Adrenal gland (tissue), 12 donors: ENCODE data around the gene IQCN. TPM values are rescaled to one million over a fixed set of nuclear protein-coding genes. Genes with fewer than 3 reads are reported as not detected.

Source experiments
- DNase-seq, 7 donors: peaks; one replicate each; pipeline ENCODE4 v3.0.0-alpha.2; 2019 to 2020
- H3K27ac ChIP-seq, 5 donors: fragments of 200-600 bp; sonication (generic) in 4 of 5; 1 replicate in 3 of 5; 2 replicates in 2 of 5; pipeline versions ENCODE4 v1.5.1 to v1.8.0; 2016 to 2020; ENCODE audit warnings: mild to moderate bottlenecking in 1 of 5
- H3K27me3 ChIP-seq: fragments of 200-600 bp; 2 replicates; pipeline ENCODE4 v1.8.0; 2021
- H3K36me3 ChIP-seq, 2 donors: fragments of 200-600 bp; replicated peaks in 1 of 2; 1 replicate in 1 of 2; 2 replicates in 1 of 2; pipeline versions ENCODE4 v1.5.1 to v1.8.0; 2018 to 2022
- H3K4me1 ChIP-seq, 2 donors: fragments of 200-600 bp; replicated peaks in 1 of 2; 1 replicate in 1 of 2; 2 replicates in 1 of 2; pipeline versions ENCODE4 v1.5.1 to v1.8.0; 2018 to 2021
- H3K4me3 ChIP-seq, 4 donors: fragments of 200-600 bp; sonication (generic) in 3 of 4; one replicate each; pipeline ENCODE4 v1.5.1; 2016 to 2018
- H3K9me3 ChIP-seq, 3 donors: fragments of 200-600 bp; sonication (generic) in 1 of 3; replicated peaks in 1 of 3; 1 replicate in 2 of 3; 2 replicates in 1 of 3; pipeline versions ENCODE4 v1.5.1 to v1.8.0; 2016 to 2021
- POLR2A ChIP-seq, 2 donors: fragments of 450-650 bp; IDR thresholded peaks; one replicate each; pipeline ENCODE4 v1.6.1; 2017; ENCODE audit warnings: antibody characterized with exemption in 2 of 2, mild to moderate bottlenecking in 2 of 2, moderate library complexity in 1 of 2
- WGBS, 4 donors: extraction: QIAGEN DNeasy Blood & Tissue Kit in 2 of 4; methylation state at CpG; one replicate each; pipeline versions ENCODE4 v1.1.5 to v1.1.7; 2013 to 2017; 5-methylcytosine and 5-hydroxymethylcytosine counted together
- intact Hi-C, 2 donors: fragments of 100-400 bp; cut with DNase I; formaldehyde crosslinking; loops; one replicate each; pipeline versions ENCODE4 v1.14.1 to v1.15.0; 2022 to 2023
- polyA plus RNA-seq, 3 donors: library from polyadenylated mRNA; stranded (reverse); fragments of 200-250 nt in 2 of 3; fragments of 350-450 nt in 1 of 3; fragmentation: Illumina TruSeq in 1 of 3; extraction: RNeasy Lipid Tissue Mini Kit (QIAGEN cat#74804) in 1 of 3; gene quantifications; one replicate each; pipeline ENCODE4 v1.2.3, GENCODE V29; 2013 to 2014
- total RNA-seq, 9 donors: library from RNA; depleted of rRNA in 4 of 9; stranded (reverse); fragments of >200 nt in 4 of 9; fragments of 120-200 nt in 1 of 9; fragmentation: NEBNext Ultra II Directional in 1 of 9; extraction: Animal tissue kit (Norgen Biotek cat#: 25700) in 1 of 9; gene quantifications; one replicate each; pipeline versions ENCODE4 v1.1.0 to v1.2.4, GENCODE V29; 2013 to 2023
- TF ChIP-seq, protein P1 (sequence below), 6 experiments: fragments of 450-650 bp in 4 of 6; fragments of 200-600 bp in 2 of 6; sonication (generic) in 1 of 6; IDR thresholded peaks; 1 replicate in 5 of 6; 2 replicates in 1 of 6; pipeline versions ENCODE4 v1.5.1 to v1.8.0; 2016 to 2021; ENCODE audit warnings: antibody characterized with exemption in 6 of 6, mild to moderate bottlenecking in 2 of 6, moderate library complexity in 1 of 6
- donor health status: healthy with polysubstance abuse.
- donor health status: Bipolar disorder and iron deficiency.
- donor health status: DM: yes; HTN: yes; CAD: no.
- donor health status: DM: no; HTN: no; CAD: no.
- donor health status: DM: no; HTN: no; CAD: no.
- donor health status: DM: yes; HTN: yes; CAD: no.

IQCN gene
- total and polyA plus RNA-seq, 12 donors, result 0.30 to 45.2 (median 2.8) TPM

DNA sequence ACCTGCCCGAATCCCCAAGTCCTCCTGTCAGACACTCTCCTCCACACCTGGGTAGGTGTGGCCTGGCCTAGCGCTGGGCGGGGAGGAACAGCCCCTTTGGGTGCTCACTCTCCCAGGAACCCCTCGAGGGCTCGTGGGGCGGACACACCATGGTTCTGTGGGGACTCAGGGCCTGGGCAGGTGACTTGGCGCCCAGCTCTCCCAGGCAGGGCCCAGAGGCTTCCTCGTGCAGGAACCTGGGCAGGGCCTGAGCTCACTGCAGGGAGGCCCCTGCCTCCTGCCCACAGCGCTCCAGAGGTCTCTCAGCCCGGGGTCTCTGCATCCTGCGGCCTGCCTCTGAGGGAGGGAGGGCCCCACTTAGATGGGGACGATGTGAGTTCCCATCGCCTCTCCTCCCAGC, 36.7 kb upstream of the IQCN start:
- intact Hi-C loops, result no loop called here
- no peaks in the 10 kb centered on the region for H3K27me3 ChIP-seq
- whole genome bisulfite sequencing, 4 donors, result 90 to 97% (median 92%) methylated on average over 7 to 13 of the region's 13 CpGs
- H3K9me3 ChIP-seq, result no peaks in the 10 kb centered on the region
- TF ChIP-seq, protein P1, sequence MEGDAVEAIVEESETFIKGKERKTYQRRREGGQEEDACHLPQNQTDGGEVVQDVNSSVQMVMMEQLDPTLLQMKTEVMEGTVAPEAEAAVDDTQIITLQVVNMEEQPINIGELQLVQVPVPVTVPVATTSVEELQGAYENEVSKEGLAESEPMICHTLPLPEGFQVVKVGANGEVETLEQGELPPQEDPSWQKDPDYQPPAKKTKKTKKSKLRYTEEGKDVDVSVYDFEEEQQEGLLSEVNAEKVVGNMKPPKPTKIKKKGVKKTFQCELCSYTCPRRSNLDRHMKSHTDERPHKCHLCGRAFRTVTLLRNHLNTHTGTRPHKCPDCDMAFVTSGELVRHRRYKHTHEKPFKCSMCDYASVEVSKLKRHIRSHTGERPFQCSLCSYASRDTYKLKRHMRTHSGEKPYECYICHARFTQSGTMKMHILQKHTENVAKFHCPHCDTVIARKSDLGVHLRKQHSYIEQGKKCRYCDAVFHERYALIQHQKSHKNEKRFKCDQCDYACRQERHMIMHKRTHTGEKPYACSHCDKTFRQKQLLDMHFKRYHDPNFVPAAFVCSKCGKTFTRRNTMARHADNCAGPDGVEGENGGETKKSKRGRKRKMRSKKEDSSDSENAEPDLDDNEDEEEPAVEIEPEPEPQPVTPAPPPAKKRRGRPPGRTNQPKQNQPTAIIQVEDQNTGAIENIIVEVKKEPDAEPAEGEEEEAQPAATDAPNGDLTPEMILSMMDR (IDR thresholded peaks at IDR 0.05), result no peak
- TF ChIP-seq POLR2A (IDR thresholded peaks at IDR 0.05), result no peak
- no peak overlapping the region for H3K4me3 ChIP-seq
- peaks cover 0 to 27% of the 10 kb centered on the region in 2 donors for H3K36me3 ChIP-seq
- H3K27ac ChIP-seq, result peak overlapping the region in 1 of 5 donors; percentile 17
- DNase-seq, result no peak
- peaks cover 10 to 18% of the 10 kb centered on the region in 2 donors for H3K4me1 ChIP-seq

DNA sequence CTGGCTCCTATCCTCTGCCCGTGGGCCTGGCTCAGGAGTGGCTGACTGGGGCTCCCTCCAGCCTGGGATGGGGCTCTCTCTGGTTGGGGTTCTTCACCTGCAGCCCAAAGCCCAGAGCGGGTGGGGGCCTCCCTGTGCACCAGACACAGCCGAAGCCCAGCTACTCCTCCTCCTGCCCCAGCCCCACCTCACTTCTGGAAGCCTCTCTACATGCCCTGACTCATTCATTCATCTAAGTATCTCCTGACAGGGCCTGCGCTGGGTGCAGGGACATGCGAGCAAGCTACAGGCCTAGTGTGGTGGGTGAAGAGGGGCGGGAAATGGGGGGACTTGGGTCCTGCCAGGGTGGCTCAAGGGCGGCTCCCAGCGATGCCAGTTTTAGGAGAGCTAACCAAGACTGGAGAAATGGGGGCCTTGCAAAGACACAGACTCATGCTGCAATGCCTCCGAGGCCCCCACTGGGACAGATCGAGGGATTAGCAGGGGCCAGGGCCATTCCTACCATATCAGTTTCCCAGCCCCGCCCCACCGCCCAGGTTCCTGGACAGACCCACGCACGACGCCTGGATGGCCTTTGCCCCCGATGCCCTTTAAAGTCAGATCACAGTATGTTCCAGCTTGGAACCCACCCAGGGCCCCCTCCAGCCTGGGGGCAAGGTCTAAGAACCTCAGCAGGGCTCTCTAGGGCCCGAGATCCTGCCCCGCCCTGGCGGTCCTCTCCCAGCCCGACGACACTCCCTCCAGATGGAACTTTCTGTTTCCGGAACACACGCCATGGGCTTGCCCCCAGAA, 36.1 kb upstream of the IQCN start:
- WGBS, 4 donors, result 85 to 89% (median 88%) methylated on average over 10 to 23 of the region's 23 CpGs
- H3K9me3 ChIP-seq, result no peaks in the 10 kb centered on the region
- H3K4me1 ChIP-seq, result peaks cover 16 to 24% of the 10 kb centered on the region in 2 donors
- peaks cover 0 to 27% of the 10 kb centered on the region in 2 donors for H3K36me3 ChIP-seq
- H3K4me3 ChIP-seq, result no peak overlapping the region
- intact Hi-C loops, result no loop called here
- H3K27me3 ChIP-seq, result no peaks in the 10 kb centered on the region
- peak in 1 of 7 donors; percentile 50 for DNase-seq
- TF ChIP-seq POLR2A (IDR thresholded peaks at IDR 0.05), result no peak
- TF ChIP-seq, protein P1 (IDR thresholded peaks at IDR 0.05), result no peak
- H3K27ac ChIP-seq, result peak overlapping the region in 2 of 5 donors; percentile 17 to 99

DNA sequence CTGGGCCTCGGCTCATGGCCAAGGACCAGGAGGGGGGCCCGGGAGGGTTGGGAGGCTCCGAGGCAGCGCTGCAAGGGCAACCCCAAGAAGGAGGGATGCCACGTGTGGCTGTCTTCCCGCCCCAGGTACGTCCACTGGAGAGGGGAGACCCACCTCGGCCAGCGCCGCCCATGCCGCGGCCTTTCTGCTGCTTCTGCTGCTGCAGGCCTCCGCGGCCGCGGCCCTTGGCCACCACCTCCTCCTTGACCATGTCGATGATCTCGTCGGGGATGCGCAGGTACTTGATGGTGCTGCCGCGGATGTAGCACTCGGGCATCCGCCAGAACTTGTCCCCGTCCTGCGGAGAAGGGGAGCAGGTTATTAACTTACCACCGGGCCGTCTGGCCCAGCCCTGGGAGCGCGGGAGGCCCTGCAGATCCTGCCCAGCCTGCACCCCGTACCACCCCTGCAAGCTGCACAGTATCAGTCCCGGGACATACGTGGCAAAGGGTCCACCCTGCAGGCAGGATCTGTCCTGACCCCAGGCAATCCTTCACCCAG, 35.3 kb upstream of the IQCN start:
- H3K4me1 ChIP-seq, result peaks cover 23 to 31% of the 10 kb centered on the region in 2 donors
- TF ChIP-seq, protein P1 (IDR thresholded peaks at IDR 0.05), result no peak
- no peak for TF ChIP-seq POLR2A (IDR thresholded peaks at IDR 0.05)
- WGBS, 4 donors, result 82 to 92% (median 91%) methylated on average over 11 to 33 of the region's 33 CpGs
- peak overlapping the region in 2 of 5 donors; percentile 90 to 99 for H3K27ac ChIP-seq
- intact Hi-C loops, result no loop called here
- H3K9me3 ChIP-seq, result no peaks in the 10 kb centered on the region
- no peak for DNase-seq
- H3K36me3 ChIP-seq, result peaks cover 0 to 27% of the 10 kb centered on the region in 2 donors
- no peaks in the 10 kb centered on the region for H3K27me3 ChIP-seq
- no peak overlapping the region for H3K4me3 ChIP-seq

DNA sequence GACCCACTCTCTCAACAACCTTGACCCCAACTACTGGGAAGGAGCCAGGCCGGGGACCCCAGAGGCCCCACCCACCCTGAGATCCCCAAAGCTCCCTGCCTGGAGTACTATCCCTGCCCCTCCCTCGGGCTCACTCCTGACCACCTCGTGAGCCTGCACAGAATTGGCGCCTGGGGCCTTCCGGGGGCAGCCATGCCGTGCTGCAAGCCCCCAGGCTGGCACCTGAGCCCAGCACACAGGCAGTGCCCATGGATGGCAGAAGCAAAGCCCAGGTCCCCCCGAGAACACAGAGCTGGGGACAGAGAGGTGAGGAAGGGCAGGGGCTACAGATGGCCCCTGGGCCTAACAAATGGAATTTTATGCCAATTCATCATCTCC, 34.7 kb upstream of the IQCN start:
- WGBS, 4 donors, result 76 to 79% methylated on average over 7 of the region's 7 CpGs; no CpG with 5 or more reads in 2 of the 4 donors
- TF ChIP-seq, protein P1 (IDR thresholded peaks at IDR 0.05), result no peak
- no peak for TF ChIP-seq POLR2A (IDR thresholded peaks at IDR 0.05)
- peak overlapping the region in 3 of 5 donors; percentile 51 to 99 (median 90) for H3K27ac ChIP-seq
- no peaks in the 10 kb centered on the region for H3K27me3 ChIP-seq
- DNase-seq, result no peak
- intact Hi-C loops, result no loop called here
- peaks cover 0 to 27% of the 10 kb centered on the region in 2 donors for H3K36me3 ChIP-seq
- peaks cover 29 to 35% of the 10 kb centered on the region in 2 donors for H3K4me1 ChIP-seq
- no peaks in the 10 kb centered on the region for H3K9me3 ChIP-seq
- H3K4me3 ChIP-seq, result no peak overlapping the region
